A673 (cell line): Measurements from ENCODE around the gene GRIK1.

ENCODE experiments used
- CTCF ChIP-seq: fragments of 300-800, 200-600 bp; sonication (generic); conservative IDR thresholded peaks from 2 replicates; pipeline ENCODE4 v1.5.1; 2017; ENCODE audit warnings: low read depth, mild to moderate bottlenecking, antibody characterized with exemption, low read length, moderate library complexity, mixed read lengths
- EZH2 ChIP-seq: fragments of 200-600 bp; sonication (generic); IDR thresholded peaks from 2 replicates; pipeline ENCODE4 v1.6.1; 2017; ENCODE audit warnings: borderline replicate concordance, low read depth, mild to moderate bottlenecking, mixed read lengths, antibody characterized with exemption, low read length; ENCODE audit not compliant: poor library complexity, severe bottlenecking

GRCh38 chr21:29909571-29909970 lies 30.2 kb downstream of the GRIK1 start:
- no peak for TF ChIP-seq CTCF
- TF ChIP-seq EZH2: no peak
